Ishikawa (cell line): ENCODE measurements around the gene ROBO2.

Source experiments
- EGR1 ChIP-seq: IDR thresholded peaks from 2 replicates; pipeline ENCODE4 v1.6.1; 2012
- EP300 ChIP-seq: IDR thresholded peaks from 2 replicates; pipeline ENCODE4 v1.6.1; 2012; ENCODE audit warnings: borderline replicate concordance
- FOXM1 ChIP-seq: IDR thresholded peaks from 2 replicates; pipeline ENCODE4 v1.6.1; 2012; ENCODE audit warnings: low read depth, borderline replicate concordance
- RAD21 ChIP-seq: IDR thresholded peaks from 2 replicates; pipeline ENCODE4 v1.6.1; 2012; ENCODE audit warnings: low read depth
- USF1 ChIP-seq: IDR thresholded peaks from 2 replicates; pipeline ENCODE4 v1.6.1; 2012
- YY1 ChIP-seq: IDR thresholded peaks from 2 replicates; pipeline ENCODE4 v1.6.1; 2012; ENCODE audit warnings: low read depth

DNA sequence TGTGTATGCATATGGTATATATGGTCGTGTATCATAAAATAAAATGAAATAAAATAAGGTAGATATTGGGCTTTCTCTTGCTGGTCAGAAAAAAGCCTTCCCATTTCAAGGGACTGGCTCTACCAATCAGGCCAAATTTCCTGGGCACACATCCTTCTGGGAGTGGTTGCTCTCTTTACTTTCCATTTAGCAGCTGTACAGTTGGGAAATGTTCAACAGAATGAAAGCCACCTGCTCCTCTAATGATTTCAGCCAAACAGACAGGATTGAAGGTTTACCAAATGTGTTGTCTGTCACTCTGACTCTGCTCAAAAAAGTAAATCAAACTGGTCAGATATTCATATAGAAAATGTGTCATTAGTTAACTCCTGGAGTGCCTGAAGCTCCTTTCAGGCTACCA, 380.4 kb downstream of the ROBO2 start:
- no peak for TF ChIP-seq RAD21
- TF ChIP-seq FOXM1 = no peak
- TF ChIP-seq EP300 = no peak
- TF ChIP-seq USF1 = no peak
- TF ChIP-seq EGR1 = no peak
- no peak for TF ChIP-seq YY1
